Panc1 (cell line): ENCODE measurements around the gene SCGB3A1. TPM values are rescaled to one million over a fixed set of nuclear protein-coding genes. Genes with fewer than 3 reads are reported as not detected.

Experiments
- ATAC-seq: fragments of 200-7000 bp; cut with Tn5 transposase; 2 replicates; pipeline ENCODE4 v1.9.1; 2020; ENCODE audit warnings: mild to moderate bottlenecking, moderate library complexity
- BruUV-seq: library from RNA; stranded (reverse); fragments of 400-500 nt; replicated peaks from 2 replicates; lab custom pipeline; 2021; lab: Mats Ljungman, UMichigan
- CTCF ChIA-PET: fragments of 300-600 bp; sonication (Branson Sonifier 250); formaldehyde crosslinking; loops from one replicate; lab custom pipeline; 2022; ENCODE audit warnings: antibody characterized with exemption; lab: Charles Lee
- POLR2A ChIA-PET: fragments of 300-600 bp; sonication (Branson Sonifier 250); formaldehyde crosslinking; loops from one replicate; lab custom pipeline; 2022; ENCODE audit warnings: antibody characterized with exemption; lab: Charles Lee
- DNase-seq: peaks from one replicate; pipeline ENCODE4 v3.0.0-alpha.2; 2010; ENCODE audit warnings: low read depth, low spot score
- H3K27ac ChIP-seq: 2 replicates; pipeline ENCODE4 v1.5.1; 2011; ENCODE audit warnings: mild to moderate bottlenecking, low read length, inconsistent platforms
- H3K27me3 ChIP-seq: fragments of 200-500 bp; sonication (Bioruptor generic); 2 replicates; pipeline ENCODE4 v1.6.0; 2014; ENCODE audit warnings: low read length, inconsistent platforms; ENCODE audit not compliant: control insufficient read depth, insufficient read depth
- H3K36me3 ChIP-seq: fragments of 200-500 bp; sonication (Bioruptor generic); 2 replicates; pipeline ENCODE4 v1.5.1; 2014; ENCODE audit warnings: inconsistent platforms, mild to moderate bottlenecking, low read length, moderate library complexity; ENCODE audit not compliant: control insufficient read depth, insufficient read depth
- H3K4me1 ChIP-seq: 2 replicates; pipeline ENCODE4 v1.5.1; 2011; ENCODE audit warnings: inconsistent platforms, mild to moderate bottlenecking, low read length, moderate library complexity; ENCODE audit not compliant: control insufficient read depth, insufficient read depth
- H3K4me3 ChIP-seq, 2 experiments: 2 replicates each; pipeline ENCODE4 v1.5.1; 2011 to 2012; ENCODE audit warnings: low read depth in 2 of 2, low read length in 2 of 2, mild to moderate bottlenecking in 2 of 2, inconsistent platforms in 1 of 2, moderate library complexity in 1 of 2
- H3K9me3 ChIP-seq: fragments of 200-500 bp; sonication (Bioruptor generic); 2 replicates; pipeline ENCODE4 v1.5.1; 2014; ENCODE audit warnings: low read depth, mild to moderate bottlenecking, inconsistent platforms, low read length, moderate library complexity; ENCODE audit not compliant: control insufficient read depth, insufficient read depth
- POLR2AphosphoS5 ChIP-seq: IDR thresholded peaks from 2 replicates; pipeline ENCODE4 v1.6.1; 2012; ENCODE audit warnings: mild to moderate bottlenecking, low read depth, low read length, moderate library complexity
- SIN3A ChIP-seq: IDR thresholded peaks from 2 replicates; pipeline ENCODE4 v1.6.1; 2012; ENCODE audit warnings: low read depth, mild to moderate bottlenecking, low read length, moderate library complexity, borderline replicate concordance; ENCODE audit not compliant: insufficient read depth
- TCF7L2 ChIP-seq: IDR thresholded peaks from 2 replicates; pipeline ENCODE4 v1.6.1; 2011; ENCODE audit warnings: mild to moderate bottlenecking, low read depth, low read length, inconsistent platforms
- in situ Hi-C: cut with HindIII; loops from 2 replicates; pipeline ENCODE4 v1.10.0; 2016; ENCODE audit warnings: low sequenced_read_pairs, low pct_unique_long_range_greater_than_20kb
- intact Hi-C: fragments of 100-400 bp; cut with micrococcal nuclease; formaldehyde crosslinking; loops from one replicate; pipeline ENCODE4 v1.10.0; 2022; ENCODE audit not compliant: unreplicated experiment
- total RNA-seq: library from RNA; stranded (reverse); gene quantifications from one replicate; pipeline ENCODE4 v1.2.1, GENCODE V29; 2021; ENCODE audit not compliant: unreplicated experiment
- TF ChIP-seq, protein P1 (sequence below), 2 experiments: IDR thresholded peaks; 2 replicates each; pipeline ENCODE4 v1.6.1; 2011 to 2012; ENCODE audit warnings: low read depth in 2 of 2, control low read depth in 1 of 2, low read length in 1 of 2, mild to moderate bottlenecking in 1 of 2, moderate library complexity in 1 of 2; ENCODE audit not compliant: insufficient read depth in 1 of 2
- TF ChIP-seq, protein P2 (sequence below): fragments of 450-650 bp; IDR thresholded peaks from 2 replicates; pipeline ENCODE4 v1.5.1; 2017; ENCODE audit warnings: mild to moderate bottlenecking

The SCGB3A1 gene
- total RNA-seq, 1 experiment from 2014 or later: not detected

DNA sequence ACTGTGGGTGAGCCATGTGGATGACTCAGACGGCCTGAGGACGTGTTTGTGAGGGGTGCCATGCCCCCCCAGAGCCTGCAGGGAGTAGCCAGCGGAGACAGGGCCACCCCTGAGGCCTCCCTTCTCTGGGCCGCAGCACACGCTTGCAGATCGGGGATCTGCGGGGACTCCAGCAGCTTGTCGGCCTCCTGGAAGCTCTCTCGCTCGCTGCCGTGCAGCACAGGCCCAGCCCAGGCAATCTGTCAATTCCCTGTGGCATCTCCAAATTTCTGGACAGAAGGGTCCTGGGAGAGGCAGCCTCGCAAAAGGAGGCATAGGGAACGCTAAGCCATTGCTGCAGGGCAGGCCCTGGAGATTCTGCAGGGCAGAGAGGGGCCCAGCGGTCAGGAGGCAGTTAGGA is 36.9 kb upstream of the SCGB3A1 start:
- CTCF ChIA-PET: interaction anchor here (0.6 kb wide), 1 partner anchor 538 kb away, joined by 14 read pairs; no protein-coding TSS in a partner anchor
- DNase-seq (no peak), ATAC-seq (no peak)
- Histone ChIP-seq H3K4me1 (no peaks in the 10 kb centered on the region), H3K9me3 (no peaks in the 10 kb centered on the region), H3K27ac (no peak overlapping the region), H3K4me3 (no peak overlapping the region), H3K27me3 (no peaks in the 10 kb centered on the region), H3K36me3 (no peaks in the 10 kb centered on the region)
- in situ Hi-C loops: no loop called here
- POLR2A ChIA-PET: no interaction called here
- BruUV-seq: no TSS peak
- intact Hi-C loops: no loop called here
- TF ChIP-seq, protein P1, sequence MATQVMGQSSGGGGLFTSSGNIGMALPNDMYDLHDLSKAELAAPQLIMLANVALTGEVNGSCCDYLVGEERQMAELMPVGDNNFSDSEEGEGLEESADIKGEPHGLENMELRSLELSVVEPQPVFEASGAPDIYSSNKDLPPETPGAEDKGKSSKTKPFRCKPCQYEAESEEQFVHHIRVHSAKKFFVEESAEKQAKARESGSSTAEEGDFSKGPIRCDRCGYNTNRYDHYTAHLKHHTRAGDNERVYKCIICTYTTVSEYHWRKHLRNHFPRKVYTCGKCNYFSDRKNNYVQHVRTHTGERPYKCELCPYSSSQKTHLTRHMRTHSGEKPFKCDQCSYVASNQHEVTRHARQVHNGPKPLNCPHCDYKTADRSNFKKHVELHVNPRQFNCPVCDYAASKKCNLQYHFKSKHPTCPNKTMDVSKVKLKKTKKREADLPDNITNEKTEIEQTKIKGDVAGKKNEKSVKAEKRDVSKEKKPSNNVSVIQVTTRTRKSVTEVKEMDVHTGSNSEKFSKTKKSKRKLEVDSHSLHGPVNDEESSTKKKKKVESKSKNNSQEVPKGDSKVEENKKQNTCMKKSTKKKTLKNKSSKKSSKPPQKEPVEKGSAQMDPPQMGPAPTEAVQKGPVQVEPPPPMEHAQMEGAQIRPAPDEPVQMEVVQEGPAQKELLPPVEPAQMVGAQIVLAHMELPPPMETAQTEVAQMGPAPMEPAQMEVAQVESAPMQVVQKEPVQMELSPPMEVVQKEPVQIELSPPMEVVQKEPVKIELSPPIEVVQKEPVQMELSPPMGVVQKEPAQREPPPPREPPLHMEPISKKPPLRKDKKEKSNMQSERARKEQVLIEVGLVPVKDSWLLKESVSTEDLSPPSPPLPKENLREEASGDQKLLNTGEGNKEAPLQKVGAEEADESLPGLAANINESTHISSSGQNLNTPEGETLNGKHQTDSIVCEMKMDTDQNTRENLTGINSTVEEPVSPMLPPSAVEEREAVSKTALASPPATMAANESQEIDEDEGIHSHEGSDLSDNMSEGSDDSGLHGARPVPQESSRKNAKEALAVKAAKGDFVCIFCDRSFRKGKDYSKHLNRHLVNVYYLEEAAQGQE (IDR thresholded peaks at IDR 0.05; ENCODE audit: insufficient read depth in 1 of 2, low read depth in 2 of 2, low read length in 1 of 2): no peak
- no peak for TF ChIP-seq TCF7L2
- no peak for TF ChIP-seq SIN3A
- no peak for TF ChIP-seq POLR2AphosphoS5
- TF ChIP-seq, protein P2, sequence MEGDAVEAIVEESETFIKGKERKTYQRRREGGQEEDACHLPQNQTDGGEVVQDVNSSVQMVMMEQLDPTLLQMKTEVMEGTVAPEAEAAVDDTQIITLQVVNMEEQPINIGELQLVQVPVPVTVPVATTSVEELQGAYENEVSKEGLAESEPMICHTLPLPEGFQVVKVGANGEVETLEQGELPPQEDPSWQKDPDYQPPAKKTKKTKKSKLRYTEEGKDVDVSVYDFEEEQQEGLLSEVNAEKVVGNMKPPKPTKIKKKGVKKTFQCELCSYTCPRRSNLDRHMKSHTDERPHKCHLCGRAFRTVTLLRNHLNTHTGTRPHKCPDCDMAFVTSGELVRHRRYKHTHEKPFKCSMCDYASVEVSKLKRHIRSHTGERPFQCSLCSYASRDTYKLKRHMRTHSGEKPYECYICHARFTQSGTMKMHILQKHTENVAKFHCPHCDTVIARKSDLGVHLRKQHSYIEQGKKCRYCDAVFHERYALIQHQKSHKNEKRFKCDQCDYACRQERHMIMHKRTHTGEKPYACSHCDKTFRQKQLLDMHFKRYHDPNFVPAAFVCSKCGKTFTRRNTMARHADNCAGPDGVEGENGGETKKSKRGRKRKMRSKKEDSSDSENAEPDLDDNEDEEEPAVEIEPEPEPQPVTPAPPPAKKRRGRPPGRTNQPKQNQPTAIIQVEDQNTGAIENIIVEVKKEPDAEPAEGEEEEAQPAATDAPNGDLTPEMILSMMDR: no peak

DNA sequence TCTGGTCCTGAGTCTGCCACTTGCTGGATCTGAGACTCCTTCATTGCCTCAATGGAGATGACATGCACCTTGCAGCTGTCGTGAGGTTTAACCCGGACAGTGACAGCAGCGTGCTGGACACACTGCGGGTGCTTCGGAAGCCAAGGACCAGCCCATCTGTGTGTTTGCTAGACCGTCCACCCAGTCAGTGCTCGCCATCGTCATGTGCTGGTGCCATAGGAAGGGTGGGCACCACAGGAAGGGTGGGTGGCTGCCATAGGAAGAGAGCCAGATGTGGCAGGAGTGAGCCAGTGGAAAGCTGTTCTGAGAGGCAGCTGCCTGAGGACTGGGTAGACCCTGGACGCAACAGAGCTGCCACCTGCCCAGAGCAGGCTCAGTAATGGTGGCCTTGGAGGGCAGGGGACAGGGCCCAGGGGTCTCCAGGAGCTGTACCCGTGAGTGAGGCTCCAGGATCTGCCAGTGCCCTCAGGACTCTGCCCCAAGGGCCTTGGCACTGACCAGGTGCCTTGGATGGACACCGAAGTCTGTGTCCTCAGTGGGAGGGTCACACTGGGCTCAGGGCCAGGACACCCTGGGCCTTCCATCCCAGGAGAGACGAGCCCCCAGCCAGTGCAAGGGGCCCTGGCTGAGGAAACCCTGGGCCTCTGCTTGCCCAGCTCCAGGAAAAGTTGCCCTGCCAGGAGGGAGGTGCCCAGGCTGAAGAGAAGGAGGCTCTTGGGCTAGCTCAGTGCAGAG is 36.3 kb upstream of the SCGB3A1 start:
- in situ Hi-C loops: no loop called here
- intact Hi-C loops: no loop called here
- no peaks in the 10 kb centered on the region for H3K27me3 ChIP-seq
- no peak overlapping the region for H3K4me3 ChIP-seq
- CTCF ChIA-PET: interaction anchor here (0.6 kb wide), 1 partner anchor 537 kb away, joined by 14 read pairs; no protein-coding TSS in a partner anchor
- no peaks in the 10 kb centered on the region for H3K9me3 ChIP-seq
- H3K27ac ChIP-seq: no peak overlapping the region
- no peaks in the 10 kb centered on the region for H3K4me1 ChIP-seq
- DNase-seq (no peak), ATAC-seq (no peak)
- BruUV-seq: no TSS peak
- no peaks in the 10 kb centered on the region for H3K36me3 ChIP-seq
- POLR2A ChIA-PET: interaction anchor here (0.6 kb wide), 1 partner anchor 239 kb away, joined by 3 read pairs; no protein-coding TSS in a partner anchor
- TF ChIP-seq POLR2AphosphoS5: no peak
- TF ChIP-seq, protein P2: no peak
- TF ChIP-seq, protein P1 (IDR thresholded peaks at IDR 0.05; ENCODE audit: insufficient read depth in 1 of 2, low read depth in 2 of 2, low read length in 1 of 2): no peak
- TF ChIP-seq SIN3A: no peak
- TF ChIP-seq TCF7L2: no peak
